ENCODE data around the gene CMSS1.

GRCh38 chr3:99777210-99777549, 40.5 kb upstream of the CMSS1 start:
- TF ChIP-seq CTCF (IDR thresholded peaks at IDR 0.05) (no peak), POLR2A (IDR thresholded peaks at IDR 0.05) (no peak)

All from uterus (tissue), 2 donors.